D341Med (cell line): ENCODE measurements around the gene KRTAP9-1.
"Not testable (repeated sequence)": the region's sequence is repeated elsewhere in the genome, so short reads cannot be mapped to it uniquely, and the experiment has no call there.

Experiments used
- DNase-seq: peaks from one replicate; pipeline ENCODE4 v3.0.0; 2012; ENCODE audit warnings: low spot score

Gene KRTAP9-1

DNA sequence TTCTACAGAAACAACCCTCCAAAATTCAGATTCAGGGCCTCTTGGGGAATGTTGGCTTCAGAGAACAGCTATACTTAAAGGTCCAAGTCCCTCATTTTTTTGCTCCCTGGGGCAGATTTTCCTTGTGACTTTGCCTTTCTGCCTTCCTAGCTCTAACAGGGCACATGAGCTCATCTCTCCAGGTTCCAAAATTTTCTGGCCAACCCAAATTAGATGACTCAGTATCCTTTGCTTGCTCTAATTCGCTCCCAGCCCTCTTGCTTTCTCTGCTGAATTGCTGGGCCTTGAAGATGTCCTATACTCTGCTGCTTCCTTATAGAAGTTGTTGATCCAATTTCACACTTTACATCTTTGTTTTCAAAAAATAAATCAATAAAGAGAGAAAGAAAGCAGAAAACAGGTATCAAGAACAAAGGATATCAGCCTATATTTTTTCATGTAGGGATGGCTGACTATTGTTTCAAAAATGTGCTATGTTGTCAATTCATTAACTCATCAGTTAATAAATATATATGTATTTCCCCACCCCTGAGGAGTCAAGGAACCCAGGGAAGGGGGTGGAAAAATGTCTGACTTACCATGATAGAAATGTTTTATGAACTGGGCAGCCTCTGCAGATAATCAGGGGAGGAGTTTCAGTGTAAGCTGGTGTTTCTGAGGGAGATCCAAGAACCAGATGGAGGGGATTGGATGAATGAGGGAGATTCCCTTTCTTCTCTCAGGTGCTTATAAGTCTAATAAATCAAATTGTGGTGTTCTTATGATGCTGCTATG lies 10.7 kb upstream of the KRTAP9-1 start:
- DNase-seq, result no peak

DNA sequence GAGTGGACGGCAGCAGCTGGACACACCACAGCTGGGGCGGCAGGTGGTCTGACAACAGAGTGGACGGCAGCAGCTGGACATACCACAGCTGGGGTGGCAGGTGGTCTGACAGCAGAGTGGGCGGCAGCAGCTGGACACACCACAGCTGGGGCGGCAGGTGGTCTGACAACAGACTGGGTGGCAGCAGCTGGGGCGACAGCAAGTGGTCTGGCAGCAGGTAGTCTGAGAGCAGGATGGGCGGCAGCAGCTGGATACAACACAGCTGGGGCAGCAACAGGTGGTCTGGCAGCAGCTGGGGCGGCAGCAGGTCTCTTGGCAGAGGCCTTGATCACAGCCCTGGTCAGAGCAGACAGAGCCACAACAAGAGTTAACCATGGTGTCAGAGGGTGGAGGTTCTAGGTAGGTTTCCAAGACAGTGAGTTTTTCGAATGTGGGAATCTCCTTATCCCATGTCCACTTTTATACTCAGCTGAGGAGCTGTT lies 5.2 kb upstream of the KRTAP9-1 start, which contains the start of gene KRTAP4-1:
Gene KRTAP4-1 (minus strand): TSS at position 432 of the 482 bp plus-strand sequence. CDS start 57 bp downstream, at position 375.
- no peak for DNase-seq

DNA sequence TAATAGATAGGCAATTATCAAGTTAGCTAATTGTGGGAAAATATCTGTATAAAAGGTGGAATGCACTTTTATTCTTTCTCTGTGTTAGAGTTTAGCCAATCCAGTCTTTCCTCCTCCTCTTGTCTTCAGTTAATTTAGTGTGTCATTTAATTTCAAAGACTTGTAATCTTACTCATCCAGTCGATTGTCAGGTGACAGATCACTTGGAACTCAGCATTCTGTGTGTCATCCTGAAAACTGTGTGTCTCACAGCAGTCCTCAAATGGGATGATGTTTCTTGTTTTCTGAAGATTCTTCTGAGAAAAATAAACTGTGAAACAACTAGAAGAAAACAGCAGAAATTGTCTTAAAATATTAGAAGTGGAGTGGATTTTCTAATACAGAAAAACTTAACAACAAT lies 4.7 kb upstream of the KRTAP9-1 start:
- no peak for DNase-seq

DNA sequence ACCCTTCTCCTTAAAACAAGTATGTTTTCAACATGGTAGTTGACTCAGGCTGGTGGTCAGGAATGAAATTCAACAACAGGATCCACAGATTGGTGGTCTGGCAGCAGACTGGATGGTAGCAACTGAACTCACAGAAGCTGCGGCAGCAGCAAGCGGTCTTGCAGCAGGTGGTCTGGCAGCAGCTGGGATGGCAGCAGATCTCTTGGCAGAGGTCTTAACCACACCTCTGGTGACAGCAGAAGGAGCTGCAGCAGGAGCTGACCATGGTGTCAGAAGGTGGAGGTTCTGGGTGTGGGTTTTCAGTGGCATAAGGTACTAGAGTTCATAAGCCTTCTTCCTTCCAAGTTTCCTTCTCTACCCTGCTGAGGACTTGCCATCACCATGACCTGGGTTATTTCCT lies 2.8 kb upstream of the KRTAP9-1 start:
- DNase-seq, result no peak

DNA sequence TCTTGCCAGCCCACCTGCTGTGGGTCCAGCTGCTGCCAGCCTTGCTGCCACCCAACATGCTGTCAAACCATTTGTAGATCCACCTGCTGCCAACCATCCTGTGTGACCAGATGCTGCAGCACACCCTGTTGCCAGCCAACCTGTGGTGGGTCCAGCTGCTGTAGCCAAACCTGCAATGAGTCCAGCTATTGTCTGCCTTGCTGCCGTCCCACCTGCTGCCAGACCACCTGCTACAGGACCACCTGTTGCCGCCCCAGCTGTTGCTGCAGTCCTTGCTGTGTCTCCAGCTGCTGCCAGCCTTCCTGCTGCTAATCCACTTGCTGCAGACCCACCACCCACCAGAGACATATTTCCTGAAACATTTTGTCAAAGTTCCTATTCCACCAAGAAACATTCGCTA lies 641 bp downstream of the KRTAP9-1 start:
- no peak for DNase-seq

DNA sequence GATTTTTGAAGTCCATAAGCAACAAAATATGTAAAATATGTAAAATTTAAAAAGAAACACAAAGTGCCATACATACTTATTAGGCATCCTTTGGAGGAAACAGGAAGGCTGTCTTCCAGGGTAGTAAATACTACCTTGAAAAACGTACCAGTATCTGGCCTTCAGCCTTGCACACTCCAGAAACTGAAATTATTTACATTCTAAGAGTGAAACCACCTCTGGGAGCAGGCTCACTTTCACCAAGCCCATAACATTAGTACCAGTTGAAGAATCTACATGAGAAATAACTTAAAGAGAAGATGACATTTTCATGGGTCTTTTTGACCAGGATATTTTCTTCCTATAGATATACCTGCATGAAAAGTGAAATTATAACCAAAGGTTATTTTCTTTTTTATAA lies 6.4 kb downstream of the KRTAP9-1 start:
- no peak for DNase-seq

DNA sequence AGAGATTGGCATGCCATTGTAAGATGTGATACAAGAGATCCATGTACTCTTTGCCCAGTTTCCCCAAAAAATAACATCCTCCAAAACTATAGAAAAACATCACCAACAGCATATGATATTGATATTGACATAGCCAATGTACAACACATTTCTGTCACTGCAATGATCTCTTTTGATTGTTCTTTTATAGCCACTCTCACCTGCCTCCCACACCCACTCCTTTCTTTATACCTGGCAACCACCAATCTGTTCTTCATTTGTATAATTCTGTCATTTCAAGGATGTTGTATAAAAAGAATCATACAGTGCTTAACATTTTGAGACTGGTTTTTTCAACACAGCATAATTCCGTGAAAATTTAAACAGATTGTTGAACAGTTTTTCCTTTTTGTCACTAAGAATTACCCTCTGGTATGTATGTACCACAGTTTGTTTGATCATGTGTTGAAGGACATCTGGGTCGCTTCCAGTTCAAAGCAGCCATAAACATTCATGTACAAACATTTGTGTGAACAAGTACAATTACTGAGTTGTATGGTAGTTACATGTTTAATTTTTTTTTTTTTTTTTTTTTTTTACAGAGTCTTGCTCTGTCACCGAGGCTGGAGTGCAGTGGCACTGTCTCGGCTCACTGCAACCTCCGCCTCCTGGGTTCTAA lies 9.9 kb downstream of the KRTAP9-1 start:
- no peak for DNase-seq

DNA sequence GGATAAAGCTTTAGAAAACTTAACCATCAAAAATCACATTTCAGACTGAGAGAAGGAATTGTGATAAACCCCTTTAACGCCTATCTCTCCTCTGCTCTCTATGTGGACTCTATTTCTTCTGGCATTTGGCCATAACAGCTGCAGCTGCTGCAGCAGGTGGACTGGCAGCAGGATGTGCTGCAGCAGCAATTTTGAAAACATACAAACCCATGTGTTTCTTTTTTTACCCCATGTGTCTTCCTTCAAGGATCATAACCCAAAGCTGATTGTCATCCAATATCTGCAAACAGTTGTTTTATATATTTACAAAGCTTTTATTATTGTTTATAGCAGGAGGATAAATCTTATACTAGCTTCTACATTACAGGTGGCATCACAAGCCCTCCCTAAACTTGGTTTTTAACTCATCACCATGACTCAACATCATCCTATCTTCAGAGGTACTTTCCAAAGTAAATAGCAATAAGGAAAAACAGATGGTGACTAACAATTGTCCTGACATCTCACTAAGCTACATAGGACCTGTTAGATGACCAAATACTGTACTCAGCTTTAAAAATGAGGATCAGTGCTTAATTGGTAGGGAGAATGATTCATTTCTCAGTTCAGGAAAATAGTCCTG lies 22.3 kb downstream of the KRTAP9-1 start:
- DNase-seq, result no peak

DNA sequence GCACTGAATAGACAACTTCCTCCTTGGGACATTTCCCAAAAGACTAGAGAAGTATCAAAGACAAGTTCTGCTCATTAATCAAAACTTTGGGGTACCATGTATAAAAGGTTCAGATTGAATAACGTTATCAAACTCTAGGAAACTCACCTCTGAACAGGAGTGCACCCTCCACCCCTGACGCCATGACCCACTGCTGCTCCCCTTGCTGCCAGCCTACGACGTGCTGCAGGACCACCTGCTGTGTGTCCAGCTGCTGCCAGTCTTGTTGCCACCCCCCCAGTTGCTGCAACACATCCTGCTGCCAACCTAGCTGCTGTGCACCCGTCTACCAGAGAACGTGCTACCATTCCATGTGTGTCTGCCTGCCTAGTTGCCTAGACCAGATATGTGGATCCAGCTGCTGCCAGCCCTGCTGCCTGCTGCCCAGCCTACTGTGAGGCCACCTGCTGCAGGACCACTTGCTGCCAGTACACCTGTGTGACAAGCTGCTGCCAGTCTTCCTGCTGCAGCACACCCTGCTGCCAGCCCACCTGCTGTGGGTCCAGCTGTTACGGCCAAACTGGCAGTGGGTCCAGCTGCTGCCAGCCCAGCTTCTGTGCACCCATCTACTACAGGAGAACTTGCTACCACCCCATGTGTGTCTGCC lies 23.0 kb downstream of the KRTAP9-1 start:
- DNase-seq, result no peak

DNA sequence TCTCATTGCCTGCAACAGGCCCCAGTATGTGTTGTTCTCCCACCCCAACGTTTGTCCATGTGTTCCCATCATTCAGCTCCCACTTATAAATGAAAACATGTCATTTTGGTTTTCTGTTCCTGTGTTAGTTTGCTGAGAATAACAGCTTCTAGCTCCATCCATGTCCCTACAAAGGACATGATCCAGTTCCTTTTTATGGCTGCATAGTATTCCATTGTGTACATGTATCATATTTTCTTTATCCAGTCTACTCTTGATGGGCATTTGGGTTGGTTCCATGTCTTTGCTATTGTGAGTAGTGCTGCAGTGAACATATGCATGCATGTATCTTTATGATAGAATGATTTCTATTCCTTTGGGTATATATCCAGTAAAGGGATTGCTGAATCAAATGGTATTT lies 26.0 kb downstream of the KRTAP9-1 start:
- no peak for DNase-seq

DNA sequence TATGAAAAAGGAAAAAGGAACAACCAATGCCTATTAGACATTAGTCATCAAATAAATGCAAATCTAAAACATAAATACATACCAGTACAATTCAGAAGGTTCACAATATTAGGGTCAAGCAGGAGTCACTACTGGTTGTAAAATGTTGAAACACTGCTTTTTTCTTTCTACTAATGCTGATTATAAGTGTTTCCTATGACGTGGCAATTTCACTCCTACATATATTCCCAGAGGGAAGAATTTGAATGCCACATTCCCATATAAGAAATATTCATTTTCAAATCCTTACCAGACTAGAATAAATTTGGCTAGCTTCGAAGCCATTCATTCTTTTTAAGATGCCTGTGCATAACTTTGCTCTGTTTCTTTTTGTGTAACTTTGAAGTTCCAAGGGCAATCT lies 34.1 kb downstream of the KRTAP9-1 start:
- no peak for DNase-seq

DNA sequence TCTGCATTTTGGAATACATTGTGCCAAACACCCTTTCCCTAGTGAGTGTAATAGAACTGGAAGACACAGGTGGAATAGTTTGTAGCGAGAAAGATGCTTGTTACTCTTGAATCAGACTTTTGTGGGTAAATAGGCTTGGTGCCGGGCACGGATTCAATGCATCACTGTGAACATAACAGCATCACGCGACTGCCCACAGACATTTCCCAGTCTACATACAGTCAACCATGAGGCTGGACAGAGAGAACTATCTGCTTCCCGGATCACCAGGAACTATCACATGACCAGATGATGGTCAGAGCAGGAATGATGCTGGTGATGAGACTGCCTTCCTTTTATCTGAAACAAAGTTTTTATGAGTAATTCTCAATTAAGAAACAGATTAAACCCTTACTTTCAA lies 36.4 kb downstream of the KRTAP9-1 start:
- no peak for DNase-seq

DNA sequence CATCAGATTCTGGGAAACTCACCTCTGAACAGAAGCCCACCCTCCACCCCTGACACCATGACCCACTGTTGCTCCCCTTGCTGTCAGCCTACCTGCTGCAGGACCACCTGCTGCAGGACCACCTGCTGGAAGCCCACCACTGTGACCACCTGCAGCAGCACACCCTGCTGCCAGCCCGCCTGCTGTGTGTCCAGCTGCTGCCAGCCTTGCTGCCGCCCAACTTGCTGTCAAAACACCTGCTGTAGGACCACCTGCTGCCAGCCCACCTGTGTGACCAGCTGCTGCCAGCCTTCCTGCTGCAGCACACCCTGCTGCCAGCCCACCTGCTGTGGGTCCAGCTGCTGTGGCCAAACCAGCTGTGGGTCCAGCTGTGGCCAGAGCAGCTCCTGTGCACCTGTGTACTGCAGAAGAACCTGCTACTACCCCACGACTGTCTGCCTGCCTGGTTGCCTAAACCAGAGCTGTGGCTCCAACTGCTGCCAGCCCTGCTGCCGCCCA lies 37.0 kb downstream of the KRTAP9-1 start, which contains the start of gene KRTAP9-2:
Gene KRTAP9-2 (plus strand): TSS at position 51 of the 498 bp plus-strand sequence. CDS start 7 bp downstream, at position 58.
- DNase-seq, result not testable (repeated sequence)

DNA sequence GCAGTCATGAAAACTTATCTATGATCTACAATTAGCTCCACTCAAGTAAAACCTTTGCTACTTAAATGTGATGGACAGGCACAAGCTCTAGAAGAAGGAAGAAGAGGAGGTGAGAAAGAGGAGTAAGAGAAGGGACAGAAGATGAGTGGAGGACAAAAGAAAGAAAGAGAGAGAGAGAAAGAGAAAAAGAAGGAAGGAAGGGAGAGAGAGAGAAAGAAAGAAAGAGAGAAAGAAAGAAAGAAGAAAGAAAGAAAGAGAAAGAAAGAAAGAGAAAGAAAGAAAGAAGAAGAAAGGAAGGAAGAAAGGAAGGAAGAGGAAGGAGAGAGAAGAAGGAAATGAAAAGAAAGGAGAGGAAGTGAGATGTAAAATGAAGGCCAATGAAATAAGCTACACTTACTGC lies 40.4 kb downstream of the KRTAP9-1 start:
- DNase-seq, result no peak

DNA sequence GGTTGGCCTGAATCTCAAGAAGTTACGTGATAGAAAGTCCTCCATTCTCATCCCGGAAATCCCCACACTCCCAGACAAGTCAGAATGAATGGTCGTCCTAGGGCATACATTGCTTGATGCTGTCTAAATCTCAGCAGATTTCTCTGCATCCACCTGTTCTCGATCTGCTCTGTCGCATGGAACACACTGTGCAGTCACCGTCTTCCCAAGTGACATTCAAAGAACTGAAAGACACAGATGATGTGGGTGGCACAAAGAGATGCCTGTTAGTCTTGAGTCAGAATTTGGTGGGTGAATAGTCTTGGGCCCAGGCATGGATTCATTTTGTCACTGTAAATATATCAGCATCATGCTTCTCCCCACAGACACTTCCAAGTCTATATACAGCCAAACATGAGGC lies 42.0 kb downstream of the KRTAP9-1 start:
- DNase-seq, result no peak

DNA sequence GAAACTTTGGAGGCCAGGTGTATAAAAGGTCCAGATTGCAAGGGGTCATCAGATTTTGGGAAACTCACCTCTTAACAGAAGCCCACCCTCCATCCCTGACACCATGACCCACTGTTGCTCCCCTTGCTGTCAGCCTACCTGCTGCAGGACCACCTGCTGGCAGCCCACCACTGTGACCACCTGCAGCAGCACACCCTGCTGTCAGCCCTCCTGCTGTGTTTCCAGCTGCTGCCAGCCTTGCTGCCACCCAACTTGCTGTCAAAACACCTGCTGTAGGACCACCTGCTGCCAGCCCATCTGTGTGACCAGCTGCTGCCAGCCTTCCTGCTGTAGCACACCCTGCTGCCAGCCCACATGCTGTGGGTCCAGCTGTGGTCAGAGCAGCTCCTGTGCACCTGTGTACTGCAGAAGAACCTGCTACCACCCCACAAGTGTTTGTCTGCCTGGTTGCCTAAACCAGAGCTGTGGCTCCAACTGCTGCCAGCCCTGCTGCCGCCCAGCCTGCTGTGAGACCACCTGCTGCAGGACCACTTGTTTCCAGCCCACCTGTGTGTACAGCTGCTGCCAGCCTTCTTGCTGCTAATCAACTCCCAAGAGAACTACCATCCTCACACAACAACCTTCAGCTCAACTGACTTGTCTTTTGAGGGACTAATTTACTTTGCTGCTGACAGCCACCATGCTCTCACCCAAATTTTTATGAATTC lies 42.9 kb downstream of the KRTAP9-1 start, which contains the start of gene KRTAP9-3:
Gene KRTAP9-3 (plus strand): TSS at position 51 of the 707 bp plus-strand sequence. CDS start 53 bp downstream, at position 104.
- not testable (repeated sequence) for DNase-seq

DNA sequence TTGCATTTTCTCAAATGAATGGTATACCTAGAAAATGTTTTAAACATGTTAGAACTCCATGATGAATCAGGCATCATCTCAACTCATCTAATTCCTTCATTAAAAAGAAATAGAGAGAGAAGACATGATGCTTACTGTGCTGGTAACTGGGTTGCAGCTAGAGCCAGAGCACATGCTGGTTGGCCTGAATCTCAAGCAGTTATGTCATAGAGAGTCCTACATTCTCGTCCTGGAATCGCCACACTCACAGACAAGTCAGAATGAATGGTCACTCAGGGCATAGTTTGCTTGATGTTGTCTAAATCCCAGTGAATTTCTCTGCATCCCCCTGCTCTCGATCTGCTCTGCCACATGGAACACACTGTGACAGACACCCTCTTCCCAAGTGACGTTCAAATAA lies 47.4 kb downstream of the KRTAP9-1 start:
- DNase-seq, result not testable (repeated sequence)

DNA sequence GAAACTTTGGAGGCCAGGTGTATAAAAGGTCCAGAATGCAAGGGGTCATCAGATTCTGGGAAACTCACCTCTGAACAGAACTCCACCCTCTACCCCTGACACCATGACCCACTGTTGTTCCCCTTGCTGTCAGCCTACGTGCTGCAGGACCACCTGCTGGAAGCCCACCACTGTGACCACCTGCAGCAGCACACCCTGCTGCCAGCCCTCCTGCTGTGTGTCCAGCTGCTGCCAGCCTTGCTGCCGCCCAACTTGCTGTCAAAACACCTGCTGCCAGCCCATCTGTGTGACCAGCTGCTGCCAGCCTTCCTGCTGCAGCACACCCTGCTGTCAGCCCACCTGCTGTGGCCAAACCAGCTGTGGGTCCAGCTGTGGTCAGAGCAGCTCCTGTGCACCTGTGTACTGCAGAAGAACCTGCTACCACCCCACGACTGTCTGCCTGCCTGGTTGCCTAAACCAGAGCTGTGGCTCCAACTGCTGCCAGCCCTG lies 48.3 kb downstream of the KRTAP9-1 start, which contains the start of gene KRTAP9-8:
Gene KRTAP9-8 (plus strand): TSS at position 51 of the 489 bp plus-strand sequence. CDS start 53 bp downstream, at position 104.
- DNase-seq, result not testable (repeated sequence)
